Hepatocyte (in vitro differentiated cells): ENCODE results near the gene LRRC43.
"Not testable (repeated sequence)": the region's sequence is repeated elsewhere in the genome, so short reads cannot be mapped to it uniquely, and the experiment has no call there.

Source experiments
- CTCF ChIP-seq: fragments of 200-600 bp; sonication (generic); IDR thresholded peaks from 2 replicates; pipeline ENCODE4 v1.5.1; 2016; ENCODE audit warnings: antibody characterized with exemption, mild to moderate bottlenecking; ENCODE audit not compliant: poor library complexity
- EZH2 ChIP-seq: fragments of 200-600 bp; sonication (generic); IDR thresholded peaks from 2 replicates; pipeline ENCODE4 v1.6.1; 2016; ENCODE audit warnings: antibody characterized with exemption, mild to moderate bottlenecking, borderline replicate concordance
- EZH2phosphoT487 ChIP-seq: fragments of 200-600 bp; sonication (generic); IDR thresholded peaks from one replicate; pipeline ENCODE4 v1.6.1; 2018; ENCODE audit warnings: antibody characterized with exemption, mild to moderate bottlenecking, low read depth, moderate library complexity; ENCODE audit not compliant: unreplicated experiment, severe bottlenecking

GRCh38 chr12:122202811-122203210, 19.9 kb downstream of the LRRC43 start:
- TF ChIP-seq CTCF, EZH2, EZH2phosphoT487: not testable (repeated sequence)
